Neural progenitor cell (in vitro differentiated cells): ENCODE results near the gene PIK3R4.

Experiments used
- CTCF ChIP-seq: fragments of 200-600 bp; sonication (generic); IDR thresholded peaks from 2 replicates; pipeline ENCODE4 v1.5.1; 2017; ENCODE audit warnings: antibody characterized with exemption, mild to moderate bottlenecking
- EZH2 ChIP-seq: fragments of 200-600 bp; sonication (generic); IDR thresholded peaks from 2 replicates; pipeline ENCODE4 v1.6.1; 2017; ENCODE audit warnings: antibody characterized with exemption, mild to moderate bottlenecking, moderate library complexity

- no peak for TF ChIP-seq CTCF
- TF ChIP-seq EZH2, result no peak
Measured at GRCh38 chr3:130786306-130786705, 39.7 kb upstream of the PIK3R4 start.
